A673 (cell line): Measurements from ENCODE around the gene HAPLN1.

Source experiments
- CTCF ChIP-seq: fragments of 300-800, 200-600 bp; sonication (generic); conservative IDR thresholded peaks from 2 replicates; pipeline ENCODE4 v1.5.1; 2017; ENCODE audit warnings: low read depth, mild to moderate bottlenecking, antibody characterized with exemption, low read length, moderate library complexity, mixed read lengths
- EZH2 ChIP-seq: fragments of 200-600 bp; sonication (generic); IDR thresholded peaks from 2 replicates; pipeline ENCODE4 v1.6.1; 2017; ENCODE audit warnings: borderline replicate concordance, low read depth, mild to moderate bottlenecking, mixed read lengths, antibody characterized with exemption, low read length; ENCODE audit not compliant: poor library complexity, severe bottlenecking

- TF ChIP-seq CTCF (no peak), EZH2 (no peak)
These were observed 34.4 kb downstream of the HAPLN1 start for GRCh38 chr5:83686251-83686650.
